Right lobe of liver (tissue), 6 donors: ENCODE results near the gene ZNF226. TPM values are rescaled to one million over a fixed set of nuclear protein-coding genes. Genes with fewer than 3 reads are reported as not detected.
"Not testable (repeated sequence)": the region's sequence is repeated elsewhere in the genome, so short reads cannot be mapped to it uniquely, and the experiment has no call there.

Experiments
- ATAC-seq, 4 donors: fragments of 200-7000 bp; cut with Tn5 transposase; one replicate each; pipeline ENCODE4 v1.9.1; 2020; ENCODE audit warnings: mild to moderate bottlenecking in 4 of 4, moderate library complexity in 4 of 4
- DNase-seq, 3 donors: peaks; one replicate each; pipeline ENCODE4 v3.0.0-alpha.2; 2020
- H3K27ac ChIP-seq, 3 donors: fragments of 200-600 bp; one replicate each; pipeline ENCODE4 v1.8.0; 2022
- H3K27me3 ChIP-seq, 2 donors: fragments of 200-600 bp; one replicate each; pipeline ENCODE4 v1.8.0; 2022
- H3K36me3 ChIP-seq, 4 donors: fragments of 200-600 bp; sonication (generic) in 1 of 4; one replicate each; pipeline versions ENCODE4 v1.5.1 to v1.8.0; 2017 to 2022; ENCODE audit warnings: control low read depth in 1 of 4
- H3K4me1 ChIP-seq, 4 donors: fragments of 200-600 bp; sonication (generic) in 1 of 4; one replicate each; pipeline versions ENCODE4 v1.5.1 to v1.8.0; 2017 to 2022; ENCODE audit warnings: control low read depth in 1 of 4
- H3K4me3 ChIP-seq, 3 donors: fragments of 200-600 bp; one replicate each; pipeline ENCODE4 v1.8.0; 2022
- H3K9me3 ChIP-seq, 4 donors: fragments of 200-600 bp; sonication (generic) in 1 of 4; one replicate each; pipeline versions ENCODE4 v1.5.1 to v1.8.0; 2017 to 2022; ENCODE audit warnings: control low read depth in 1 of 4
- CTCF ChIP-seq, 4 donors: fragments of 200-600 bp in 3 of 4; fragments of 450-650 bp in 1 of 4; IDR thresholded peaks; one replicate each; pipeline versions ENCODE4 v1.5.1 to v1.8.0; 2016 to 2022; ENCODE audit warnings: antibody characterized with exemption in 4 of 4, mild to moderate bottlenecking in 2 of 4
- POLR2A ChIP-seq: fragments of 450-650 bp; IDR thresholded peaks from one replicate; pipeline ENCODE4 v1.6.1; 2017; ENCODE audit warnings: antibody characterized with exemption, mild to moderate bottlenecking
- WGBS: methylation state at CpG from one replicate; pipeline ENCODE4 v1.1.6; 2018; ENCODE audit warnings: low coverage, low lambda C conversion rate; ENCODE audit not compliant: insufficient coverage; ENCODE audit errors: missing lambda C conversion rate; 5-methylcytosine and 5-hydroxymethylcytosine counted together
- intact Hi-C, 2 donors: fragments of 100-400 bp; cut with DNase I; formaldehyde crosslinking; loops; one replicate each; pipeline versions ENCODE4 v1.11.2 to v1.14.1; 2022
- total RNA-seq, 6 experiments: library from RNA; depleted of rRNA in 2 of 6; stranded (reverse); fragments of >200 nt in 2 of 6; fragmentation: NEBNext Ultra II Directional in 3 of 6; extraction: Animal tissue kit (Norgen Biotek cat#: 25700) in 3 of 6; gene quantifications; one replicate each; pipeline versions ENCODE4 v1.1.0 to v1.2.4, GENCODE V29; 2016 to 2023
- donor health status: DM: no; HTN: yes; CAD: no.
- donor health status: DM: no; HTN: no; CAD: no.
- donor health status: DM: no; HTN: no; CAD: no.
- donor health status: DM: no; HTN: yes; CAD: no.
- donor health status: DM: no; HTN: yes; CAD: no.

Gene ZNF226
- total RNA-seq, 6 experiments from 2014 or later: 5.2 to 10.7 (median 8.1) TPM

- no peak for DNase-seq
- no peak for ATAC-seq
- TF ChIP-seq POLR2A (no peak), CTCF (IDR thresholded peaks at IDR 0.05) (no peak)
- intact Hi-C loops: no loop called here
- WGBS: 92% methylated on average over 2 of the region's 2 CpGs
- no peak overlapping the region for H3K27ac ChIP-seq
- H3K27me3 ChIP-seq: no peaks in the 10 kb centered on the region
- no peak overlapping the region for H3K4me3 ChIP-seq
- H3K36me3 ChIP-seq: peaks cover 0 to 11% (median 5%) of the 10 kb centered on the region in 4 donors
- H3K4me1 ChIP-seq: peaks cover 0 to 6% (median 3%) of the 10 kb centered on the region in 4 donors
- peaks cover 0 to 12% (median 2%) of the 10 kb centered on the region in 4 donors for H3K9me3 ChIP-seq
These were observed 1.1 kb upstream of the ZNF226 start for GRCh38 chr19:44163789-44164188.

GRCh38 chr19:44164327-44164672, 600 bp upstream of the ZNF226 start:
- WGBS: 41% methylated on average over 3 of the region's 3 CpGs

GRCh38 chr19:44170660-44171059, 5.8 kb downstream of the ZNF226 start:
- Histone ChIP-seq H3K36me3 (peaks cover 7 to 72% (median 53%) of the 10 kb centered on the region in 4 donors), H3K9me3 (peaks cover 0 to 31% (median 9%) of the 10 kb centered on the region in 4 donors)
- H3K27ac ChIP-seq, H3K27me3 ChIP-seq, H3K4me3 ChIP-seq, intact Hi-C loops, DNase-seq, H3K4me1 ChIP-seq, ATAC-seq: not testable (repeated sequence)
- WGBS: 65% methylated on average over 2 of the region's 6 CpGs

More at GRCh38 chr19:44164327-44164672, 600 bp upstream of the ZNF226 start:
- H3K27ac ChIP-seq: peak overlapping the region in 1 of 3 donors; percentile 44
- no peak for DNase-seq
- H3K27me3 ChIP-seq: no peaks in the 10 kb centered on the region
- peaks cover 0 to 11% (median 5%) of the 10 kb centered on the region in 4 donors for H3K36me3 ChIP-seq
- peaks cover 0 to 6% (median 3%) of the 10 kb centered on the region in 4 donors for H3K4me1 ChIP-seq
- TF ChIP-seq POLR2A (no peak), CTCF (IDR thresholded peaks at IDR 0.05) (no peak)
- H3K4me3 ChIP-seq: peak overlapping the region; percentile 72 to 90 (median 83)
- intact Hi-C loops: no loop called here
- H3K9me3 ChIP-seq: peaks cover 0 to 7% (median 2%) of the 10 kb centered on the region in 4 donors
- no peak for ATAC-seq

GRCh38 chr19:44176590-44176989, 11.7 kb downstream of the ZNF226 start:
- Histone ChIP-seq H3K27me3 (no peaks in the 10 kb centered on the region), H3K9me3 (peaks cover 0 to 59% (median 31%) of the 10 kb centered on the region in 4 donors), H3K4me3 (no peak overlapping the region), H3K36me3 (peaks cover 7 to 51% (median 39%) of the 10 kb centered on the region in 4 donors), H3K27ac (no peak overlapping the region), H3K4me1 (no peaks in the 10 kb centered on the region)
- no peak for DNase-seq
- TF ChIP-seq POLR2A: no peak
- TF ChIP-seq CTCF (IDR thresholded peaks at IDR 0.05): no peak
- WGBS: 93% methylated on average over 2 of the region's 3 CpGs
- intact Hi-C loops: no loop called here
- no peak for ATAC-seq

GRCh38 chr19:44180968-44181367, 16.1 kb downstream of the ZNF226 start:
- DNase-seq (no peak), ATAC-seq (no peak)
- Histone ChIP-seq H3K4me1 (no peaks in the 10 kb centered on the region), H3K4me3 (no peak overlapping the region), H3K27me3 (no peaks in the 10 kb centered on the region), H3K27ac (no peak overlapping the region), H3K9me3 (peaks cover 0 to 58% (median 20%) of the 10 kb centered on the region in 4 donors), H3K36me3 (peaks cover 0 to 7% (median 2%) of the 10 kb centered on the region in 4 donors)
- intact Hi-C loops: no loop called here
- TF ChIP-seq CTCF (IDR thresholded peaks at IDR 0.05) (no peak), POLR2A (no peak)
